Hepatocyte (in vitro differentiated cells): Measurements from ENCODE around the gene RALGPS2. TPM values are rescaled to one million over a fixed set of nuclear protein-coding genes. Genes with fewer than 3 reads are reported as not detected.

Source experiments
- DNase-seq: peaks from one replicate; pipeline ENCODE4 v3.0.0-alpha.2; 2016; ENCODE audit warnings: low spot score
- H2AFZ ChIP-seq: fragments of 200-600 bp; sonication (generic); 2 replicates; pipeline ENCODE4 v1.6.0; 2016; ENCODE audit warnings: antibody characterized with exemption, mild to moderate bottlenecking
- H3K27ac ChIP-seq: fragments of 200-600 bp; sonication (generic); 2 replicates; pipeline ENCODE4 v1.5.1; 2016; ENCODE audit warnings: mild to moderate bottlenecking
- H3K27me3 ChIP-seq: fragments of 200-600 bp; sonication (generic); 2 replicates; pipeline ENCODE4 v1.6.1; 2016
- H3K36me3 ChIP-seq: fragments of 200-600 bp; sonication (generic); replicated peaks from 2 replicates; pipeline ENCODE4 v1.5.1; 2016; ENCODE audit warnings: low read depth; ENCODE audit not compliant: insufficient read depth
- H3K4me1 ChIP-seq: fragments of 200-600 bp; sonication (generic); 2 replicates; pipeline ENCODE4 v1.5.1; 2016; ENCODE audit warnings: mild to moderate bottlenecking, moderate library complexity; ENCODE audit not compliant: insufficient read depth
- H3K4me2 ChIP-seq: fragments of 200-600 bp; sonication (generic); 2 replicates; pipeline ENCODE4 v1.6.0; 2016
- H3K4me3 ChIP-seq: fragments of 200-600 bp; sonication (generic); 2 replicates; pipeline ENCODE4 v1.5.1; 2016; ENCODE audit warnings: mild to moderate bottlenecking
- H3K79me2 ChIP-seq: fragments of 200-600 bp; sonication (generic); 2 replicates; pipeline ENCODE4 v1.6.0; 2017; ENCODE audit warnings: mild to moderate bottlenecking
- H3K9me2 ChIP-seq: fragments of 200-600 bp; sonication (generic); replicated peaks from 2 replicates; pipeline ENCODE4 v1.6.0; 2017; ENCODE audit warnings: mild to moderate bottlenecking; ENCODE audit not compliant: insufficient read depth
- H3K9me3 ChIP-seq: fragments of 200-600 bp; sonication (generic); 2 replicates; pipeline ENCODE4 v1.5.1; 2016; ENCODE audit warnings: low read depth, mild to moderate bottlenecking
- H4K20me1 ChIP-seq: fragments of 200-600 bp; sonication (generic); 2 replicates; pipeline ENCODE4 v1.6.0; 2016; ENCODE audit warnings: mild to moderate bottlenecking; ENCODE audit not compliant: insufficient read depth, poor library complexity, severe bottlenecking
- CTCF ChIP-seq: fragments of 200-600 bp; sonication (generic); IDR thresholded peaks from 2 replicates; pipeline ENCODE4 v1.5.1; 2016; ENCODE audit warnings: antibody characterized with exemption, mild to moderate bottlenecking; ENCODE audit not compliant: poor library complexity
- EZH2 ChIP-seq: fragments of 200-600 bp; sonication (generic); IDR thresholded peaks from 2 replicates; pipeline ENCODE4 v1.6.1; 2016; ENCODE audit warnings: antibody characterized with exemption, mild to moderate bottlenecking, borderline replicate concordance
- EZH2phosphoT487 ChIP-seq: fragments of 200-600 bp; sonication (generic); IDR thresholded peaks from one replicate; pipeline ENCODE4 v1.6.1; 2018; ENCODE audit warnings: antibody characterized with exemption, mild to moderate bottlenecking, low read depth, moderate library complexity; ENCODE audit not compliant: unreplicated experiment, severe bottlenecking
- WGBS: methylation state at CpG from one replicate; pipeline ENCODE4 v1.1.6; 2016; ENCODE audit warnings: low lambda C conversion rate; ENCODE audit errors: missing lambda C conversion rate; 5-methylcytosine and 5-hydroxymethylcytosine counted together
- polyA plus RNA-seq: library from polyadenylated mRNA; unstranded; fragments of >200 nt; fragmentation: Nextera tagmentation; extraction: Ambion mirVana; gene quantifications from 2 replicates; pipeline ENCODE4 v1.2.1, GENCODE V29; 2016
- total RNA-seq: library from RNA; depleted of rRNA; stranded (reverse); fragments of >200 nt; gene quantifications from 2 replicates; pipeline ENCODE4 v1.2.3, GENCODE V29; 2014

The RALGPS2 gene
- total and polyA plus RNA-seq, 2 experiments from 2014 or later, result 9.3 to 35.4 TPM

- Histone ChIP-seq H3K4me2 (peak overlapping the region; percentile 75), H3K9me2 (no peaks in the 10 kb centered on the region), H3K27me3 (no peaks in the 10 kb centered on the region), H4K20me1 (no peaks in the 10 kb centered on the region), H3K9me3 (no peaks in the 10 kb centered on the region), H3K27ac (peak overlapping the region; percentile 95), H2AFZ (peak overlapping the region; percentile 79), H3K4me3 (peak overlapping the region; percentile 74), H3K4me1 (no peaks in the 10 kb centered on the region), H3K36me3 (no peaks in the 10 kb centered on the region), H3K79me2 (peaks cover 28% of the 10 kb centered on the region)
- DNase-seq, result no peak
- no peak for TF ChIP-seq CTCF
- no peak for TF ChIP-seq EZH2phosphoT487
- peak; percentile 36 for TF ChIP-seq EZH2
- 74% methylated on average over 5 of the region's 5 CpGs for WGBS
These were observed 692 bp upstream of the RALGPS2 start for GRCh38 chr1:178724376-178724727.

GRCh38 chr1:178725466-178726086 lies 532 bp downstream of the RALGPS2 start:
- H3K9me3 ChIP-seq, result no peaks in the 10 kb centered on the region
- no peaks in the 10 kb centered on the region for H3K27me3 ChIP-seq
- peak overlapping the region; percentile 95 for H3K27ac ChIP-seq
- H3K4me2 ChIP-seq, result peak overlapping the region; percentile 75
- peaks cover 40% of the 10 kb centered on the region for H3K79me2 ChIP-seq
- H4K20me1 ChIP-seq, result no peaks in the 10 kb centered on the region
- no peaks in the 10 kb centered on the region for H3K36me3 ChIP-seq
- H3K9me2 ChIP-seq, result no peaks in the 10 kb centered on the region
- WGBS, result under 1% methylated on average over 20 of the region's 75 CpGs
- H3K4me1 ChIP-seq, result no peaks in the 10 kb centered on the region
- DNase-seq, result peak; percentile 76
- peak overlapping the region; percentile 74 for H3K4me3 ChIP-seq
- H2AFZ ChIP-seq, result peak overlapping the region; percentile 79
- TF ChIP-seq EZH2 (no peak), CTCF (peak; percentile 28), EZH2phosphoT487 (no peak)

GRCh38 chr1:178726087-178726517 lies 1.1 kb downstream of the RALGPS2 start:
- Histone ChIP-seq H2AFZ (peak overlapping the region; percentile 79), H4K20me1 (no peaks in the 10 kb centered on the region), H3K4me1 (no peaks in the 10 kb centered on the region), H3K79me2 (peaks cover 45% of the 10 kb centered on the region), H3K36me3 (no peaks in the 10 kb centered on the region), H3K27ac (peak overlapping the region; percentile 95), H3K9me3 (no peaks in the 10 kb centered on the region), H3K27me3 (no peaks in the 10 kb centered on the region), H3K9me2 (no peaks in the 10 kb centered on the region), H3K4me2 (peak overlapping the region; percentile 75), H3K4me3 (peak overlapping the region; percentile 74)
- TF ChIP-seq EZH2 (no peak), CTCF (no peak), EZH2phosphoT487 (no peak)
- 1% methylated on average over 17 of the region's 21 CpGs for WGBS
- peak; percentile 90 for DNase-seq

GRCh38 chr1:178726545-178726944 lies 1.5 kb downstream of the RALGPS2 start:
- Histone ChIP-seq H3K4me1 (no peaks in the 10 kb centered on the region), H3K4me2 (peak overlapping the region; percentile 75), H3K36me3 (no peaks in the 10 kb centered on the region), H3K4me3 (peak overlapping the region; percentile 18), H3K27ac (peak overlapping the region; percentile 95), H3K79me2 (peaks cover 49% of the 10 kb centered on the region), H3K9me2 (no peaks in the 10 kb centered on the region), H2AFZ (no peak overlapping the region), H3K27me3 (no peaks in the 10 kb centered on the region), H4K20me1 (no peaks in the 10 kb centered on the region), H3K9me3 (no peaks in the 10 kb centered on the region)
- no peak for TF ChIP-seq EZH2phosphoT487
- 26% methylated on average over 5 of the region's 5 CpGs for WGBS
- no peak for DNase-seq
